HepG2 (cell line): ENCODE measurements around the gene MYO1B. TPM values are rescaled to one million over a fixed set of nuclear protein-coding genes. Genes with fewer than 3 reads are reported as not detected.

Source experiments
- ATAC-seq: fragments of 200-7000 bp; cut with Tn5 transposase; 3 replicates; pipeline ENCODE4 v1.9.1; 2020; ENCODE audit warnings: mild to moderate bottlenecking, moderate library complexity
- BruUV-seq: library from RNA; stranded (reverse); fragments of 400-500 nt; replicated peaks from 2 replicates; lab custom pipeline; 2021; lab: Mats Ljungman, UMichigan
- CTCF ChIA-PET: fragments of 300-600 bp; formaldehyde crosslinking; extraction: SDS; loops from one replicate; lab custom pipeline; 2021; ENCODE audit warnings: low total read pairs, inconsistent platforms, low intra/inter-chr PET ratio; lab: Yijun Ruan, JAX
- POLR2A ChIA-PET: fragments of 350-600 bp; sonication (Branson Sonifier 250); formaldehyde crosslinking; loops from one replicate; lab custom pipeline; 2020; ENCODE audit warnings: antibody characterized with exemption, inconsistent platforms; lab: Yijun Ruan, JAX
- DNase-seq: peaks from one replicate; pipeline ENCODE4 v3.0.0-alpha.2; 2015; ENCODE audit warnings: low spot score
- FAIRE-seq: peaks from 3 replicates; lab custom pipeline; 2011; peaks lifted over from hg19 to GRCh38; lab: Jason Lieb, UNC
- H2AFZ ChIP-seq: one replicate; pipeline ENCODE4 v1.6.1; 2011; ENCODE audit warnings: low read length, inconsistent platforms
- H3K27ac ChIP-seq: fragments of 300-600 bp; 3 replicates; pipeline ENCODE4 v1.8.0; 2011; ENCODE audit warnings: mixed run types, mild to moderate bottlenecking, mixed read lengths, low read length, inconsistent platforms; ENCODE audit not compliant: insufficient read depth; ENCODE audit errors: extremely low read length
- H3K27me3 ChIP-seq, 2 experiments: fragments of 200-600 bp in 1 of 2; 2 replicates in 1 of 2; 3 replicates in 1 of 2; pipeline versions ENCODE4 v1.6.0 to v1.8.0; 2011; ENCODE audit warnings: low read length in 2 of 2, mild to moderate bottlenecking in 2 of 2, moderate library complexity in 2 of 2, inconsistent platforms in 1 of 2; ENCODE audit not compliant: insufficient read depth in 2 of 2, control insufficient read depth in 1 of 2
- H3K36me3 ChIP-seq, 2 experiments: fragments of 200-600 bp in 1 of 2; replicated peaks in 1 of 2; 2 replicates in 1 of 2; 3 replicates in 1 of 2; pipeline versions ENCODE4 v1.5.1 to v1.8.0; 2011; ENCODE audit warnings: low read length in 2 of 2, inconsistent platforms in 1 of 2; ENCODE audit not compliant: insufficient read depth in 2 of 2, control insufficient read depth in 1 of 2
- H3K4me1 ChIP-seq: 2 replicates; pipeline ENCODE4 v1.5.1; 2012; ENCODE audit warnings: low read length, inconsistent platforms; ENCODE audit not compliant: insufficient read depth
- H3K4me2 ChIP-seq: 2 replicates; pipeline ENCODE4 v1.6.0; 2011; ENCODE audit warnings: low read depth, low read length, inconsistent platforms
- H3K4me3 ChIP-seq, 3 experiments: fragments of 200-600 bp in 1 of 3; sonication (generic), shearing (Covaris generic) in 1 of 3; replicated peaks in 1 of 3; 2 replicates each; pipeline ENCODE4 v1.5.1; 2011 to 2016; ENCODE audit warnings: low read length in 3 of 3, inconsistent platforms in 2 of 3, low read depth in 2 of 3, mild to moderate bottlenecking in 2 of 3, control low read depth in 1 of 3, mixed read lengths in 1 of 3; ENCODE audit not compliant: insufficient read depth in 1 of 3
- H3K79me2 ChIP-seq: one replicate; pipeline ENCODE4 v1.6.1; 2011; ENCODE audit warnings: low read length, inconsistent platforms; ENCODE audit not compliant: insufficient read depth
- H3K9ac ChIP-seq: 2 replicates; pipeline ENCODE4 v1.6.0; 2011; ENCODE audit warnings: mild to moderate bottlenecking, low read depth, low read length, inconsistent platforms; ENCODE audit not compliant: insufficient read depth
- H3K9me3 ChIP-seq: 2 replicates; pipeline ENCODE4 v1.5.1; 2012; ENCODE audit warnings: mild to moderate bottlenecking, low read length
- H4K20me1 ChIP-seq: 2 replicates; pipeline ENCODE4 v1.6.0; 2011; ENCODE audit warnings: inconsistent platforms, mild to moderate bottlenecking, low read length, moderate library complexity; ENCODE audit not compliant: insufficient read depth
- RBM22 ChIP-seq: fragments of 200-400 bp; formaldehyde crosslinking; optimal IDR thresholded peaks from 2 replicates; pipeline ENCODE3; 2017; ENCODE audit warnings: mild to moderate bottlenecking, low read length, moderate library complexity
- ZNF646 ChIP-seq: sonication (generic); formaldehyde crosslinking; IDR thresholded peaks from 2 replicates; pipeline ENCODE4 v1.9.0; 2021; ENCODE audit warnings: mild to moderate bottlenecking, missing genetic modification reagents
- WGBS: methylation state at CpG from one replicate; pipeline ENCODE4 v1.1.6; 2017; ENCODE audit warnings: low lambda C conversion rate; 5-methylcytosine and 5-hydroxymethylcytosine counted together
- in situ Hi-C: cut with HindIII; loops from 2 replicates; pipeline ENCODE4 v1.10.0; 2017; ENCODE audit warnings: low pct_unique_long_range_greater_than_20kb; ENCODE audit not compliant: extremely low pct_ligation_motif_present
- intact Hi-C: fragments of 100-400 bp; cut with micrococcal nuclease; formaldehyde crosslinking; loops from one replicate; pipeline ENCODE4 v1.10.0; 2022; ENCODE audit not compliant: unreplicated experiment
- polyA plus RNA-seq, 8 experiments: library from polyadenylated mRNA; depleted of rRNA in 3 of 8; stranded (reverse) in 7 of 8; unstranded in 1 of 8; fragments of >200 nt; fragmentation: Illumina TruSeq in 4 of 8; extraction: Trizol in 4 of 8; gene quantifications; 2 replicates each; pipeline versions ENCODE4 v1.2.1 to v1.2.3, GENCODE V29; 2011 to 2016; ENCODE audit warnings: low read depth in 4 of 8, missing spikeins in 1 of 8, mixed read lengths in 1 of 8; ENCODE audit not compliant: insufficient read depth in 1 of 8
- total RNA-seq, 5 experiments: library from RNA; depleted of rRNA; stranded (reverse); fragments of >200 nt; fragmentation: Illumina TruSeq; extraction: Trizol; gene quantifications; 2 replicates each; pipeline ENCODE4 v1.2.3, GENCODE V29; 2016; ENCODE audit warnings: low read depth in 1 of 5

Gene MYO1B
- total and polyA plus RNA-seq, 2 of the 13 experiments (the other 11 are each of a cell fraction or from before 2014, with no cell fraction given): 36.9 to 89.8 TPM

- Histone ChIP-seq H3K36me3 (peaks cover 18 to 51% of the 10 kb centered on the region in 2 experiments), H4K20me1 (0 out of 2 replicates have a peak, but pooled peaks cover 2% of the 10 kb centered on the region), H3K27ac (no peak overlapping the region), H3K79me2 (no peaks in the 10 kb centered on the region), H3K4me2 (no peak overlapping the region), H3K9ac (no peak overlapping the region), H3K27me3 (no peaks in the 10 kb centered on the region), H3K4me1 (peaks cover 36% of the 10 kb centered on the region), H3K9me3 (no peaks in the 10 kb centered on the region), H3K4me3 (no peak overlapping the region), H2AFZ (no peak overlapping the region)
- WGBS: 71% methylated on average over 1 of the region's 1 CpG
- intact Hi-C loops (no loop called here), in situ Hi-C loops (loop anchor here (10.0 kb wide), 1 partner anchor 139 kb away; the partner anchor contains the start of gene MYO1B)
- ChIA-PET POLR2A (no interaction called here), CTCF (no interaction called here)
- DNase-seq: no peak
- ATAC-seq: no peak
- no TSS peak for BruUV-seq
- TF ChIP-seq ZNF646 (CRISPR knock-in tag): no peak
- peak; percentile 41 for TF ChIP-seq RBM22
- no peak for FAIRE-seq
Measured at GRCh38 chr2:191383486-191383885, 138.3 kb downstream of the MYO1B start.
